GM10248 (cell line): ENCODE data around the gene DUSP22.

Source experiments
- CTCF ChIA-PET: fragments of 300-600 bp; sonication (Branson Sonifier 250); formaldehyde crosslinking; extraction: SDS; loops from one replicate; lab custom pipeline; 2021; ENCODE audit warnings: antibody characterized with exemption; lab: Yijun Ruan, JAX
- POLR2A ChIA-PET: fragments of 350-650 bp; sonication (Branson Sonifier 250); formaldehyde crosslinking; extraction: SDS; loops from one replicate; lab custom pipeline; 2020; ENCODE audit warnings: antibody characterized with exemption; lab: Yijun Ruan, JAX
- DNase-seq: peaks from one replicate; pipeline ENCODE4 v3.0.0; 2012; ENCODE audit errors: extremely low spot score
- CTCF ChIP-seq: IDR thresholded peaks from 2 replicates; pipeline ENCODE4 v1.5.1; 2012; ENCODE audit warnings: mild to moderate bottlenecking, low read depth; ENCODE audit errors: extremely low read depth, missing control alignments, control extremely low read depth

The DUSP22 gene

GRCh38 chr6:309947-310346 lies 17.7 kb downstream of the DUSP22 start:
- TF ChIP-seq CTCF = no peak
- no peak for DNase-seq
- CTCF ChIA-PET = interaction anchor here (1.1 to 23.8 kb wide), 6 partner anchors 10 to 93 kb away, joined by 4 to 420 read pairs (median 9); no protein-coding TSS in a partner anchor
- POLR2A ChIA-PET = interaction anchor here (1.6 kb wide), 1 partner anchor 82 kb away, joined by 8 read pairs; the partner anchor contains the start of gene IRF4

- CTCF ChIA-PET = interaction anchor here (1.1 to 23.8 kb wide), 5 partner anchors 9 to 93 kb away, joined by 4 to 420 read pairs (median 8); no protein-coding TSS in a partner anchor
- no peak for TF ChIP-seq CTCF
- DNase-seq = no peak
- POLR2A ChIA-PET = no interaction called here
Measured at GRCh38 chr6:310671-311070, 18.4 kb downstream of the DUSP22 start.

GRCh38 chr6:311679-312220 lies 19.5 kb downstream of the DUSP22 start:
- DNase-seq = no peak
- ChIA-PET CTCF (interaction anchor here (1.4 to 23.8 kb wide), 6 partner anchors 9 to 95 kb away, joined by 3 to 420 read pairs (median 4); no protein-coding TSS in a partner anchor), POLR2A (no interaction called here)
- TF ChIP-seq CTCF = no peak

- TF ChIP-seq CTCF = no peak
- ChIA-PET CTCF (interaction anchor here (0.9 to 23.8 kb wide), 18 partner anchors 8 to 165 kb away, joined by 3 to 420 read pairs (median 6); partner anchors contain the start of gene DUSP22), POLR2A (interaction anchor here (0.7 to 1.9 kb wide), 3 partner anchors 8 to 133 kb away, joined by 5 to 6 read pairs (median 6); partner anchors contain the start of gene IRF4)
- DNase-seq = no peak
Measured at GRCh38 chr6:313087-313486, 20.8 kb downstream of the DUSP22 start.

GRCh38 chr6:313917-314316 lies 21.6 kb downstream of the DUSP22 start:
- TF ChIP-seq CTCF = no peak
- DNase-seq = no peak
- ChIA-PET POLR2A (interaction anchor here (0.6 to 1.9 kb wide), 3 partner anchors 8 to 109 kb away, joined by 5 to 8 read pairs (median 6); partner anchors contain the start of gene IRF4), CTCF (interaction anchor here (1.2 to 23.8 kb wide), 15 partner anchors 8 to 166 kb away, joined by 3 to 420 read pairs (median 10); partner anchors contain the start of gene DUSP22)

- no peak for TF ChIP-seq CTCF
- DNase-seq = no peak
- ChIA-PET CTCF (interaction anchor here (1.0 to 23.8 kb wide), 13 partner anchors 8 to 166 kb away, joined by 3 to 420 read pairs (median 10); partner anchors contain the start of gene DUSP22), POLR2A (interaction anchor here (1.9 kb wide), 1 partner anchor 9 kb away, joined by 5 read pairs; no protein-coding TSS in a partner anchor)
Measured at GRCh38 chr6:314377-314776, 22.1 kb downstream of the DUSP22 start.
